ENCODE results near the gene TSHZ2.

Gene TSHZ2

DNA sequence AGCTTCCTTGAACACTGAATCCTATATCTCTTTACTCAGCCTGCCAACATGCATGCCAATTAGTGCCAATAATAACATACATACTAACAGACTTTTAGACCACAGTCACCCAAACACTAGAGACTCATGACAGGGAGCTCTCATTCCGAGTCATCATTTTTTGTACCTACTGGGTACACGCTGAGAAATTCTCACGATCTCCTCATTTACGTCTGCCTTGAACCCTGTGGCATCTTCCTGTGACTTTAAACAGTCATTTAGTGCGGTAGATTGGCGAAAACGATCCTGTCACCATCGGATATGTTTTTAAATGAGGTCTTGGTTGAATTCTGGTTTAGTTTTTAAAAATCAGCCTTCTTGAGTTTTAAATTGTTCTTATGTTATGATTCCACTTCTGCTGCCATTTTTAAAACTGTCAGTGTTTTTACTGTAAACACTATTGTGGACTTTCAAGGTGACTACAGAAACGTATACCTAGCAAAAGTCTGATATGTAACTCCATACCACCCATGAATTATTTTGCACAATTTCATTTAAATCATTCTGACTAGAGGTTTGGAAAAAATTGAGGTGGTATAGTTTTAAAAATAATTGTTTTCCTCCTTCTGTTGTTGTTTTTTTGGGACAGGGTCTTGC lies 275.4 kb downstream of the TSHZ2 start:
- DNase-seq (ENCODE audit: low read depth), result no peak

GRCh38 chr20:53250456-53250855 lies 278.3 kb downstream of the TSHZ2 start:
- no peak for DNase-seq (ENCODE audit: low read depth)

DNA sequence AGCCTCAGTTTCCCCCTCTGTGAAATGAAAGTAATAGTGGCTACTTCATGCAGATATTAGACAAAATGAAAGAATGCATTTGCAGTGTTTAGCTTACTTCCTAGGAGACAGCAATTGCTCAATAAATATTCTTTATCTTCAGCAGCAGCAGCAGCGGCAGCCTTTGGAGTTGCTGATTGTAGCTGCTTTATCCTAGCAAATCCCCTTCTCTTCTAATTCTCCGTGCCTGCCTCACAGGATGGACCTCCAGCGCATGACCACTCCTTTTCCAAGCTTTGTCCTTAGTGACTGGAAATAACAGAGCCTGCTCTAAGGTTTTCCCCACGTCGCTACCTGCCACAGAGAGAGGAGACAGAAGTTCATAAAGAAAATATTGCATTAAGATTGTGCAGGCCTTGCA lies 279.8 kb downstream of the TSHZ2 start:
- no peak for DNase-seq (ENCODE audit: low read depth)

GRCh38 chr20:53253668-53254067 lies 281.5 kb downstream of the TSHZ2 start:
- DNase-seq (ENCODE audit: low read depth), result no peak

- no peak for DNase-seq (ENCODE audit: low read depth)
Measured at GRCh38 chr20:53255102-53255710, 283.0 kb downstream of the TSHZ2 start.

DNA sequence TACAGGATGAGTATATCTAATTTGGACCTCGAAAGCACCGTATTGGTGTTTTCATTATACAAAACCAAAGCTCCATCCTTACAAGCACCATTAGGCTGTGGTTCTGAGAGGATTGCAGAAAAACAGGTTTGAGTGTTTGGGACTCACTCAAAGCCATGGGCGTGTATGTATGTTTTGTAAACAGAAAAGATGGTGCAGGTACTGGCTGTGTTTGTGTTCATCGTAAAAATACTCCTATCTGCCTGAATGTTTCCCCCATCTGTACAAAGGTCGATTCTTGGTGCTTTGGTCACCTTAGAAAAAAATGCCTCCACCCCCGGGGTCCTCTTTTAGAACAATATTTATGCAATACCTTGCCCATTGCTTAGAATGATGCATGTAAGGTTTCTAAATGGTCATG lies 286.6 kb downstream of the TSHZ2 start:
- DNase-seq (ENCODE audit: low read depth), result no peak

- DNase-seq (ENCODE audit: low read depth), result no peak
Measured at GRCh38 chr20:53260168-53260567, 288.0 kb downstream of the TSHZ2 start.

GRCh38 chr20:53260591-53260990 lies 288.4 kb downstream of the TSHZ2 start:
- DNase-seq (ENCODE audit: low read depth), result no peak

DNA sequence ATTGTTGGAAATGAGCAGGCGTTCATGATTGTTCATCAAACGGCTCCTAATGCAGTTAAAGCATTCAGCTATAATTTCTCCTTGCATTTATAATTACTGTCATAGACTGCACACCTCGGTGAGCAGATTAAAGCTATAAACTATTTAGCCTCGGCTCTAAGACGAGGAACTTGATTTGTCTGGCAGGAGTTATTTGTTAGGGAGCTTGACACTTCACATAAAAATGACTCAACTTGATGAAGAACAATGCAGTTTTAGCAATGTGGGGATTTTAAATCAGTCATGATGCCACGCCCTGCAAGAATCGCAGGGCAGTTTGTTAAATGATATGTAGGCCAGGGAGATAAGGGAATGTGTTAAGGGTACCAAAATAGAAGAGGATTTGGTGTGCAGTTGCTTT lies 290.2 kb downstream of the TSHZ2 start:
- DNase-seq (ENCODE audit: low read depth), result no peak

DNA sequence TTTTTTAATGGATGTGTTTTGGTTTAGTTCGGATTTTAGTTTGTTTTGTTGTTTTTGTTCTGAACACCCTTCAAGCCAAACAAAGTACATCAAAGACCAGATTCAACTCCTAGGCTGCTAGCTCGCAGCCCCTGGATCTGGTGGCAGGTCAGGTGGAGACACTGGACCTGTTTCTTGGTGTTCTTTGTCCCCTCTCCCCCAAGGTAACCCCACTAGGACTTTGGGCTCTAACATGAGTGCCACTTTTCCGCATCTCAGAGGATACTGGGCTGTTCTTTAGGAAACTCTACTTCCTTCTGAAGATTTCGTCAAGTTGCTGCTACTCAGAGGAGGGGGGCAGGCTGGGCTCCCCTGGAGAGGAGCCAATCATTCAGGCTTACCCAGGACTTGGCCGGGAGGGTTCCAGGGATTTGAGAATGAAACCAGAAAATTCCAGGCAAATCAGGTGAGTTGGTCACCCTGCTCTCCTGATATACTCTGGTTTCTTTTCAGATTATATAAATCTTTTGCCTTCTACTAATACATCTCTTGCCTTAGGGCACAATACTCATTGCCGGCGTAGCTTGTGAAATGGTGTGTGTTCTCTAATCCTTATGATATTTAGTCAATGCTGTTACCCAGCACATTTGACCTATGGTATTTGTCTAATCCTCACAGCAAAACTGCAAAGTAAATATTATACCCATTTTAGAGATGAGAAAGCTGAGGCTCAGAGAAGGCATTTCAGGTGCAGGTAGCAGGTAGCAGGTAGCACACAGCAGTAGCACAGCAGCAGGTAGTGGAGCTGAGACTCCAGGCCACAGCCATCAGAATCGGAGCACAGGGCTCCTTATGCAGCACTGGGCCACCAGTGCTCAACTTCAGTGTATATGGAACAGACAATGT lies 291.6 kb downstream of the TSHZ2 start:
- no peak for DNase-seq (ENCODE audit: low read depth)

- no peak for DNase-seq (ENCODE audit: low read depth)
Measured at GRCh38 chr20:53264604-53265003, 292.4 kb downstream of the TSHZ2 start.

GRCh38 chr20:53265304-53265875 lies 293.2 kb downstream of the TSHZ2 start:
- DNase-seq (ENCODE audit: low read depth), result no peak

DNA sequence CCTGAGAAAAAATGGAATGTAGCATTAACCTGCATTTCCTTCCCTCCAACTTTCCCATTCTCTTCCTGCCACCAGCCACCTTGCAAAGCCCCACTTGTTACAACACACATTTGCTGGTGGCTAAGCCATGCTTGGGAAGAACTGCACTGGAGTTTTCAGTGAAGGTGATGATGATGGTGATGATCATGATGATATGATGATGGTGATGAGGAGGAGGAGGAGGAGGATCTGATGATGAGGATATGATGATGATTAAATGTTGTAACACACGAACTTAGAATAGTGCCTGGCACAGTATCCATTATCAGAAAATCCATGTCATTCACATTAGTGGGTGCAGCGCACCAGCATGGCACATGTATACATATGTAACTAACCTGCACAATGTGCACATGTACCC lies 297.2 kb downstream of the TSHZ2 start:
- DNase-seq (ENCODE audit: low read depth), result no peak

DNA sequence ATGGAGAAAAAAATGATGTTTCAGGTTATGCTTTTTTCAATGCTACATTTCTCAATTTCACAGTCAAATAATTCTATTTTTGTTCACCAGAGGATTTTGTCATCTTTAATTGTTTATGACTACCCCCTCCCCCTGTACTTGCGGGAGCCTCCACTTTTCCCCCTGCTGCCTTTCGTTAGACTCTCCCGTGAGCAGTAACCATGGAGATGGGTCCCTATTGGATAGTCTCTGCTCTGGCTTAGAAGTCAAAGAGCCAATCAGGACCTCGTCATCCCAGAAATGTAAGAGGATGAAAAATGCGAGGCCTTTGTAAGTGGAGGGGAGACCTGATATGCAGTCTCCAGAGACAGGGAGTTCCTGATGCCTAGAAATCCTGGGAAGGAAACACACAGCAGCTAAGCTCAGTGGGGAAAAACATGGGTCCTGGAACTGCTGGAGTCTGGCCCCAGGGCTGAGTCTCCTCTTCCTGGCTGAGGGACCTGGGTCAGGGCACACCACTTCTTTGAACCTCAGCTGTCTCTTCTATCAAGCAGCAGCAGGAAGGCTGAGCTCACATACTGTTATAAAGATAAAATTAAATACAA lies 298.7 kb downstream of the TSHZ2 start:
- no peak for DNase-seq (ENCODE audit: low read depth)

GRCh38 chr20:53274365-53274764 lies 302.2 kb downstream of the TSHZ2 start:
- no peak for DNase-seq (ENCODE audit: low read depth)

- DNase-seq (ENCODE audit: low read depth), result no peak
Measured at GRCh38 chr20:53274807-53275206, 302.6 kb downstream of the TSHZ2 start.

DNA sequence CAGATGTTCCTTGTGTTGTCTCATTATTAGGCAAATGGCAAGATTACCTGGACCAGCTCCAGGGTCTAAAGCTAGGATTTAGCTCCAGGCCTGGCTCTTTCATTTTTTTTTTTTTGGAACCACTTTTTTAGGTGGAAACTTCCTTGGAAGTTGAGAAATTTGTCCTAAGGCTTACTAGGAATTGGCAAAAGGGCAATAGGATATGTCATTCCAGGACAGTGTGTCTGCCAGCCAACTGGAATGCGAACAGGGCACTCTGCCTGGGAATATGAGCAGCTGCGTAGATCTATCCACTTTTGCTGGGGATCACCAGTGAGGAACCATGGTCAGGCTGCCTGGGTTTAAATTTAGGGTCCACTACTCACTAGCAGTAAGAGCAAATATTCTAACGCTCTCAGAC lies 304.0 kb downstream of the TSHZ2 start:
- DNase-seq (ENCODE audit: low read depth), result no peak

DNA sequence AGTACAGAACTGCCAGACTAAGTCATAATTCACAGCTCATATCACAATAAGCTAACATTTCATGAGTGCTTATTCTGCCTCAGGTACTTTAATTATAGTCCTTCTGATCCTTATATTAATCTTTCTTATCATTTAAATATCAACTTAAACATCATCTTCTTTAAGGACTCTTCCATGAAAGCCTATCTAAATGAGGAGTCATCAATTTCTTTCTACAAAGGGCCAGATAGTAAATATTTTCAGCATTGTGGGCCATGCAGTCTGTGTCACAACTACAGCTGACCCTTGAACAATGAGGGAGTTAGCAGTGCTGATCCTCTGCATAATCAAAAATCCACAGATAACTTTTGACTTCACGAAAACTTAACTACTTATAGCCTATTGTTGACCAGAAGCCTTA lies 306.4 kb downstream of the TSHZ2 start:
- DNase-seq (ENCODE audit: low read depth), result no peak

DNA sequence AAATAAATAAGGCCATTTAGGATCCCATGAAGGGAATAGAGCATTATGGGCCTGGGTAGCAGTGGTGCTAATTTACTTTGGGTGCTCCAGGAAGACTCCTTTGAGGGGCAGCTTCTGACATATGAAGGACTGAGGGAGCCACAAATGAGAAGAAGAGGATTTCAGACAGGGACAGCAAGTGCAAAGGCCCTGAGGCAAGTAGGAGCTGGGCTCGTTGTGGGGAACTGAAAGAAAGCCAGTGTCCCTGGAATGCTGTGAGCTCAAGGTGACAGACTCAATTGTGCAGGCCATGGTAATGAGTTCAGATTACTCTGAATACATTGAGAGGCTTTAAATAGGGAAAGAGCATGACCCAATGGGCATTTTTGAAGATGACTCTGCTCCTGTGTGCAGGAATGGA lies 307.6 kb downstream of the TSHZ2 start:
- no peak for DNase-seq (ENCODE audit: low read depth)

- no peak for DNase-seq (ENCODE audit: low read depth)
Measured at GRCh38 chr20:53281557-53282117, 309.5 kb downstream of the TSHZ2 start.

- DNase-seq (ENCODE audit: low read depth), result no peak
Measured at GRCh38 chr20:53282217-53282955, 310.2 kb downstream of the TSHZ2 start.

Measured in activated T-cell treated with anti-CD3 and anti-CD28 coated beads for 1 hour (primary cell).